Neural cell (in vitro differentiated cells): ENCODE data around the gene PPAT. TPM values are rescaled to one million over a fixed set of nuclear protein-coding genes. Genes with fewer than 3 reads are reported as not detected.

Experiments used
- H2AFZ ChIP-seq: fragments of 200-600, 300-800 bp; sonication (generic), shearing (Covaris generic); 2 replicates; pipeline ENCODE4 v1.6.0; 2014; ENCODE audit warnings: low read depth, mild to moderate bottlenecking, antibody characterized with exemption, low read length, moderate library complexity
- H3F3A ChIP-seq: fragments of 200-600 bp; shearing (Covaris generic); 2 replicates; pipeline ENCODE4 v1.6.1; 2016; ENCODE audit warnings: mild to moderate bottlenecking, moderate library complexity, mixed read lengths, antibody characterized with exemption, low read length; ENCODE audit not compliant: insufficient read depth, poor library complexity, severe bottlenecking
- H3K27ac ChIP-seq: fragments of 200-600, 300-800 bp; sonication (generic), shearing (Covaris generic); 2 replicates; pipeline ENCODE4 v1.5.1; 2014; ENCODE audit warnings: mild to moderate bottlenecking, low read length, moderate library complexity
- H3K27me3 ChIP-seq: fragments of 300-800, 200-600 bp; sonication (generic), shearing (Covaris generic); 2 replicates; pipeline ENCODE4 v1.6.0; 2014; ENCODE audit warnings: mild to moderate bottlenecking, low read depth, low read length, moderate library complexity; ENCODE audit not compliant: insufficient read depth
- H3K36me3 ChIP-seq: fragments of 300-800, 200-600 bp; sonication (generic), shearing (Covaris generic); 2 replicates; pipeline ENCODE4 v1.5.1; 2014; ENCODE audit warnings: mild to moderate bottlenecking, antibody characterized with exemption, low read length, moderate library complexity; ENCODE audit not compliant: insufficient read depth
- H3K4me2 ChIP-seq: fragments of 300-800, 200-600 bp; sonication (generic), shearing (Covaris generic); 2 replicates; pipeline ENCODE4 v1.6.0; 2014; ENCODE audit warnings: mild to moderate bottlenecking, low read length
- H3K4me3 ChIP-seq: fragments of 300-800, 200-600 bp; sonication (generic), shearing (Covaris generic); 2 replicates; pipeline ENCODE4 v1.5.1; 2014; ENCODE audit warnings: mild to moderate bottlenecking, low read length, moderate library complexity
- H3K79me2 ChIP-seq: fragments of 200-600 bp; shearing (Covaris generic); replicated peaks from 2 replicates; pipeline ENCODE4 v1.6.0; 2014; ENCODE audit warnings: mild to moderate bottlenecking, low read length, moderate library complexity; ENCODE audit not compliant: insufficient read depth
- H3K9ac ChIP-seq: fragments of 300-800, 200-600 bp; sonication (generic), shearing (Covaris generic); 2 replicates; pipeline ENCODE4 v1.6.1; 2016; ENCODE audit warnings: mild to moderate bottlenecking, low read length, mixed read lengths
- H3K9me2 ChIP-seq: fragments of 200-600 bp; shearing (Covaris generic); 2 replicates; pipeline ENCODE4 v1.6.1; 2016; ENCODE audit warnings: mild to moderate bottlenecking, low read length, mixed read lengths; ENCODE audit not compliant: insufficient read depth
- H3K9me3 ChIP-seq: fragments of 200-600, 300-800 bp; sonication (generic), shearing (Covaris generic); 2 replicates; pipeline ENCODE4 v1.6.1; 2016; ENCODE audit warnings: mild to moderate bottlenecking, mixed run types, low read length, moderate library complexity, mixed read lengths
- H4K20me1 ChIP-seq: fragments of 200-600 bp; shearing (Covaris generic); 2 replicates; pipeline ENCODE4 v1.6.1; 2016; ENCODE audit warnings: mild to moderate bottlenecking, mixed run types; ENCODE audit not compliant: insufficient read depth
- EP300 ChIP-seq: fragments of 450-650 bp; conservative IDR thresholded peaks from 2 replicates; pipeline ENCODE4 v1.6.1; 2014; ENCODE audit warnings: antibody characterized with exemption, mild to moderate bottlenecking, moderate library complexity; ENCODE audit not compliant: poor library complexity, severe bottlenecking
- EZH2 ChIP-seq: fragments of 200-600, 300-800 bp; shearing (Covaris generic), sonication (generic); IDR thresholded peaks from 2 replicates; pipeline ENCODE4 v1.6.1; 2014; ENCODE audit warnings: antibody characterized with exemption, low read length, borderline replicate concordance, mild to moderate bottlenecking; ENCODE audit not compliant: insufficient read depth, poor library complexity, severe bottlenecking
- MXI1 ChIP-seq: fragments of 450-650 bp; conservative IDR thresholded peaks from 2 replicates; pipeline ENCODE4 v1.6.1; 2014; ENCODE audit warnings: antibody characterized with exemption, mild to moderate bottlenecking; ENCODE audit not compliant: poor library complexity, severe bottlenecking
- POLR2AphosphoS5 ChIP-seq: IDR thresholded peaks from 2 replicates; pipeline ENCODE4 v1.6.1; 2012
- RAD21 ChIP-seq: fragments of 450-650 bp; conservative IDR thresholded peaks from 2 replicates; pipeline ENCODE4 v1.6.1; 2014; ENCODE audit warnings: antibody characterized with exemption, mild to moderate bottlenecking, moderate library complexity
- REST ChIP-seq: IDR thresholded peaks from 2 replicates; pipeline ENCODE4 v1.6.1; 2012; ENCODE audit warnings: borderline replicate concordance
- SMC3 ChIP-seq: fragments of 450-650 bp; conservative IDR thresholded peaks from 2 replicates; pipeline ENCODE4 v1.6.1; 2014; ENCODE audit warnings: antibody characterized with exemption, mild to moderate bottlenecking, moderate library complexity; ENCODE audit not compliant: poor library complexity
- TAF1 ChIP-seq: IDR thresholded peaks from 2 replicates; pipeline ENCODE4 v1.6.1; 2012; ENCODE audit warnings: low read depth
- polyA plus RNA-seq: library from polyadenylated mRNA; depleted of rRNA; stranded (reverse); fragments of >200 nt; gene quantifications from 2 replicates; pipeline ENCODE4 v1.2.3, GENCODE V29; 2014
- TF ChIP-seq, protein P1 (sequence below): fragments of 450-650 bp; IDR thresholded peaks from 2 replicates; pipeline ENCODE4 v1.5.1; 2014; ENCODE audit warnings: antibody characterized with exemption, mild to moderate bottlenecking, moderate library complexity; ENCODE audit not compliant: poor library complexity, severe bottlenecking

Gene PPAT
- polyA plus RNA-seq, 1 donor from 2014 or later: 22.5 TPM

GRCh38 chr4:56348576-56348975 lies 86.8 kb downstream of the PPAT start:
- H3K79me2 ChIP-seq: no peaks in the 10 kb centered on the region
- H3K4me2 ChIP-seq: no peak overlapping the region
- TF ChIP-seq MXI1: no peak
- no peak for TF ChIP-seq SMC3
- no peak for TF ChIP-seq POLR2AphosphoS5
- TF ChIP-seq, protein P1, sequence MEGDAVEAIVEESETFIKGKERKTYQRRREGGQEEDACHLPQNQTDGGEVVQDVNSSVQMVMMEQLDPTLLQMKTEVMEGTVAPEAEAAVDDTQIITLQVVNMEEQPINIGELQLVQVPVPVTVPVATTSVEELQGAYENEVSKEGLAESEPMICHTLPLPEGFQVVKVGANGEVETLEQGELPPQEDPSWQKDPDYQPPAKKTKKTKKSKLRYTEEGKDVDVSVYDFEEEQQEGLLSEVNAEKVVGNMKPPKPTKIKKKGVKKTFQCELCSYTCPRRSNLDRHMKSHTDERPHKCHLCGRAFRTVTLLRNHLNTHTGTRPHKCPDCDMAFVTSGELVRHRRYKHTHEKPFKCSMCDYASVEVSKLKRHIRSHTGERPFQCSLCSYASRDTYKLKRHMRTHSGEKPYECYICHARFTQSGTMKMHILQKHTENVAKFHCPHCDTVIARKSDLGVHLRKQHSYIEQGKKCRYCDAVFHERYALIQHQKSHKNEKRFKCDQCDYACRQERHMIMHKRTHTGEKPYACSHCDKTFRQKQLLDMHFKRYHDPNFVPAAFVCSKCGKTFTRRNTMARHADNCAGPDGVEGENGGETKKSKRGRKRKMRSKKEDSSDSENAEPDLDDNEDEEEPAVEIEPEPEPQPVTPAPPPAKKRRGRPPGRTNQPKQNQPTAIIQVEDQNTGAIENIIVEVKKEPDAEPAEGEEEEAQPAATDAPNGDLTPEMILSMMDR: no peak
- no peak for TF ChIP-seq TAF1
- no peak for TF ChIP-seq EP300
- no peak for TF ChIP-seq REST
- no peak for TF ChIP-seq RAD21
- no peak for TF ChIP-seq EZH2
- no peaks in the 10 kb centered on the region for H3K27me3 ChIP-seq
- no peak overlapping the region for H3K9ac ChIP-seq
- no peaks in the 10 kb centered on the region for H3K9me2 ChIP-seq
- H3K4me3 ChIP-seq: no peak overlapping the region
- peaks cover 3% of the 10 kb centered on the region for H3F3A ChIP-seq
- no peaks in the 10 kb centered on the region for H3K36me3 ChIP-seq
- no peak overlapping the region for H3K27ac ChIP-seq
- no peaks in the 10 kb centered on the region for H3K9me3 ChIP-seq
- no peaks in the 10 kb centered on the region for H4K20me1 ChIP-seq
- H2AFZ ChIP-seq: no peak overlapping the region

DNA sequence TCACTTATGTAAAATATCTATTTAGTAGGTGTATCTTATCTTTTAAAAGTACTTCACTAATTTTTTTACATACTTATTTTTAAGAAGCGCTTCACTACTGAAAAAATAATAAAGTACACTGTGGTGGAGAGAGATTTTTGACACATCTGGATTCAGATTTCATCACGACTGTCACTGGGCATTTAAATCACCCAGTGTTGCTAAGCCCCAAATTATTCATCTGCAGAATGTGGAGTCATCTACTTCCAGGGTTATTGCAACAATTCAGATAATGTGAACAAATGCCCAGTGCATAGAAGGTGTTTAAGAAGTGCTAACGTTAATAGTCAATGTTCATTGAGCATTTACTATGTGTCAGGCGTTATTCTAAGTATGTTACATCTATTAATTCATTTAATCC lies 90.0 kb downstream of the PPAT start:
- no peaks in the 10 kb centered on the region for H3K9me3 ChIP-seq
- no peak overlapping the region for H2AFZ ChIP-seq
- TF ChIP-seq TAF1: no peak
- TF ChIP-seq EP300: no peak
- TF ChIP-seq RAD21: no peak
- TF ChIP-seq EZH2: no peak
- no peak for TF ChIP-seq SMC3
- TF ChIP-seq, protein P1: no peak
- TF ChIP-seq REST: no peak
- no peak for TF ChIP-seq MXI1
- TF ChIP-seq POLR2AphosphoS5: no peak
- H3K4me2 ChIP-seq: no peak overlapping the region
- no peaks in the 10 kb centered on the region for H4K20me1 ChIP-seq
- H3K79me2 ChIP-seq: no peaks in the 10 kb centered on the region
- H3F3A ChIP-seq: peaks cover 3% of the 10 kb centered on the region
- no peak overlapping the region for H3K27ac ChIP-seq
- H3K9me2 ChIP-seq: no peaks in the 10 kb centered on the region
- no peak overlapping the region for H3K9ac ChIP-seq
- no peaks in the 10 kb centered on the region for H3K36me3 ChIP-seq
- H3K4me3 ChIP-seq: no peak overlapping the region
- H3K27me3 ChIP-seq: no peaks in the 10 kb centered on the region
